SK-N-SH (cell line): ENCODE data around the gene COL15A1. TPM values are rescaled to one million over a fixed set of nuclear protein-coding genes. Genes with fewer than 3 reads are reported as not detected.

Experiments used
- CTCF ChIA-PET: fragments of 300-600, 350-600 bp; formaldehyde crosslinking; extraction: SDS; loops from one replicate; lab custom pipeline; 2021; lab: Yijun Ruan, JAX
- POLR2A ChIA-PET: fragments of 350-600 bp; sonication (Branson Sonifier 250); formaldehyde crosslinking; extraction: SDS; loops from one replicate; lab custom pipeline; 2020; ENCODE audit warnings: antibody characterized with exemption, inconsistent platforms; lab: Yijun Ruan, JAX
- DNase-seq: peaks from one replicate; pipeline ENCODE4 v3.0.0; 2012
- H2AFZ ChIP-seq: fragments of 200-600 bp; sonication (generic); 2 replicates; pipeline ENCODE4 v1.8.1; 2016; ENCODE audit warnings: antibody characterized with exemption, mild to moderate bottlenecking, low read depth
- H3F3A ChIP-seq: fragments of 200-600 bp; sonication (generic); replicated peaks from 2 replicates; pipeline ENCODE3; 2016; ENCODE audit warnings: antibody characterized with exemption, mild to moderate bottlenecking; ENCODE audit not compliant: insufficient read depth
- H3K27ac ChIP-seq, 2 experiments: fragments of 200-500 bp in 1 of 2; fragments of 200-600 bp in 1 of 2; sonication (Bioruptor generic) in 1 of 2; sonication (generic), shearing (Covaris generic) in 1 of 2; 2 replicates each; pipeline versions ENCODE4 v1.5.1 to v1.6.1; 2014 to 2016; ENCODE audit warnings: low read depth in 2 of 2, inconsistent platforms in 1 of 2, low read length in 1 of 2, mild to moderate bottlenecking in 1 of 2, mixed read lengths in 1 of 2
- H3K27me3 ChIP-seq: fragments of 200-600 bp; sonication (generic), shearing (Covaris generic); 2 replicates; pipeline ENCODE4 v1.6.1; 2016; ENCODE audit warnings: mixed run types; ENCODE audit not compliant: insufficient read depth
- H3K36me3 ChIP-seq, 2 experiments: fragments of 200-500 bp in 1 of 2; fragments of 200-600 bp in 1 of 2; sonication (Bioruptor generic) in 1 of 2; sonication (generic) in 1 of 2; replicated peaks in 1 of 2; 2 replicates each; pipeline versions ENCODE3 to v1.5.1; 2014 to 2016; ENCODE audit warnings: low read length in 1 of 2, mild to moderate bottlenecking in 1 of 2; ENCODE audit not compliant: insufficient read depth in 2 of 2, control insufficient read depth in 1 of 2
- H3K4me1 ChIP-seq, 2 experiments: fragments of 200-500 bp in 1 of 2; fragments of 200-600 bp in 1 of 2; sonication (Bioruptor generic) in 1 of 2; sonication (generic), shearing (Covaris generic) in 1 of 2; 2 replicates each; pipeline versions ENCODE4 v1.5.1 to v1.6.1; 2014 to 2016; ENCODE audit warnings: low read depth in 1 of 2, low read length in 1 of 2, mixed run types in 1 of 2; ENCODE audit not compliant: insufficient read depth in 2 of 2, control insufficient read depth in 1 of 2
- H3K4me2 ChIP-seq: fragments of 200-600 bp; sonication (generic), shearing (Covaris generic); 2 replicates; pipeline ENCODE4 v1.6.1; 2017; ENCODE audit warnings: mixed run types
- H3K4me3 ChIP-seq, 2 experiments: fragments of 200-500 bp in 1 of 2; fragments of 200-600 bp in 1 of 2; sonication (Bioruptor generic) in 1 of 2; sonication (generic), shearing (Covaris generic) in 1 of 2; 2 replicates each; pipeline versions ENCODE4 v1.5.1 to v1.8.1; 2014 to 2016; ENCODE audit warnings: low read depth in 2 of 2, inconsistent platforms in 1 of 2, low read length in 1 of 2, mild to moderate bottlenecking in 1 of 2, mixed read lengths in 1 of 2, moderate library complexity in 1 of 2
- H3K79me2 ChIP-seq: fragments of 200-600 bp; sonication (generic); 2 replicates; pipeline ENCODE4 v1.8.1; 2017; ENCODE audit warnings: mild to moderate bottlenecking; ENCODE audit not compliant: insufficient read depth
- H3K9ac ChIP-seq: fragments of 200-600 bp; sonication (generic); 2 replicates; pipeline ENCODE4 v1.6.1; 2017; ENCODE audit warnings: mixed run types
- H3K9me2 ChIP-seq: fragments of 200-600 bp; sonication (generic); 2 replicates; pipeline ENCODE4 v1.6.1; 2017; ENCODE audit warnings: mixed run types
- H3K9me3 ChIP-seq: fragments of 200-600 bp; sonication (generic); 2 replicates; pipeline ENCODE4 v1.6.1; 2017; ENCODE audit warnings: mixed run types, mild to moderate bottlenecking, moderate library complexity
- H4K20me1 ChIP-seq: fragments of 200-600 bp; sonication (generic); 2 replicates; pipeline ENCODE4 v1.6.1; 2017; ENCODE audit warnings: mild to moderate bottlenecking, mixed run types; ENCODE audit not compliant: insufficient read depth
- CHD2 ChIP-seq: fragments of 150-350 bp; IDR thresholded peaks from 2 replicates; pipeline ENCODE4 v1.6.1; 2018; ENCODE audit warnings: low read length; ENCODE audit not compliant: partially characterized antibody
- ELF1 ChIP-seq: IDR thresholded peaks from 2 replicates; pipeline ENCODE4 v1.4.0; 2012
- EZH2phosphoT487 ChIP-seq: fragments of 200-600 bp; sonication (generic); IDR thresholded peaks from 2 replicates; pipeline ENCODE4 v1.6.1; 2017; ENCODE audit warnings: low read depth, mixed run types, mild to moderate bottlenecking, antibody characterized with exemption, moderate library complexity, borderline replicate concordance
- GATA2 ChIP-seq: sonication (generic); formaldehyde crosslinking; IDR thresholded peaks from 2 replicates; pipeline ENCODE4 v1.5.0; 2020; ENCODE audit warnings: mild to moderate bottlenecking, missing genetic modification reagents
- JUND ChIP-seq: IDR thresholded peaks from 2 replicates; pipeline ENCODE4 v1.4.0; 2012
- MEF2A ChIP-seq: IDR thresholded peaks from 2 replicates; pipeline ENCODE4 v1.4.0; 2012; ENCODE audit warnings: low read depth, borderline replicate concordance
- NFIC ChIP-seq: IDR thresholded peaks from 2 replicates; pipeline ENCODE4 v1.4.0; 2012; ENCODE audit warnings: borderline replicate concordance
- PBX3 ChIP-seq: IDR thresholded peaks from 2 replicates; pipeline ENCODE4; 2012
- RAD21 ChIP-seq: IDR thresholded peaks from 2 replicates; pipeline ENCODE4 v1.6.1; 2012; ENCODE audit warnings: mild to moderate bottlenecking, low read length
- RCOR1 ChIP-seq: fragments of 150-350 bp; IDR thresholded peaks from 2 replicates; pipeline ENCODE4 v1.6.1; 2017; ENCODE audit warnings: antibody characterized with exemption, low read length
- RFX5 ChIP-seq: IDR thresholded peaks from 2 replicates; pipeline ENCODE4 v1.6.1; 2012; ENCODE audit warnings: mild to moderate bottlenecking, improper control_type of control experiment, low read length
- RXRA ChIP-seq: IDR thresholded peaks from 2 replicates; pipeline ENCODE4 v1.4.0; 2012; ENCODE audit warnings: low read depth, mild to moderate bottlenecking, borderline replicate concordance
- TCF12 ChIP-seq: IDR thresholded peaks from 2 replicates; pipeline ENCODE4 v1.4.0; 2012
- WGBS: methylation state at CpG from one replicate; pipeline ENCODE4 v1.1.6; 2017; ENCODE audit warnings: low lambda C conversion rate; 5-methylcytosine and 5-hydroxymethylcytosine counted together
- polyA plus RNA-seq, 3 experiments: library from polyadenylated mRNA; depleted of rRNA; stranded (reverse); fragments of >200 nt; gene quantifications; 2 replicates each; pipeline ENCODE4 v1.2.3, GENCODE V29; 2012
- TF ChIP-seq, protein P1 (sequence below): fragments of 150-350 bp; IDR thresholded peaks from 2 replicates; pipeline ENCODE4 v1.6.1; 2016; ENCODE audit warnings: mild to moderate bottlenecking, low read depth, low read length

Gene COL15A1
- polyA plus RNA-seq, 1 of the 3 experiments (the other 2 are of a cell fraction), result 0.84 TPM

- H3K4me1 ChIP-seq, result 0 out of 4 replicates have a peak, but pooled peaks cover 0 to 9% of the 10 kb centered on the region in 2 experiments
- H3K79me2 ChIP-seq, result no peaks in the 10 kb centered on the region
- no peaks in the 10 kb centered on the region for H3K9me2 ChIP-seq
- CTCF ChIA-PET, result no interaction called here
- no peak overlapping the region for H3K9ac ChIP-seq
- DNase-seq, result no peak
- no peak overlapping the region for H3K27ac ChIP-seq
- TF ChIP-seq RFX5 (no peak), JUND (no peak), TCF12 (no peak), PBX3 (no peak), GATA2 (CRISPR knock-in tag) (no peak), ELF1 (no peak), CHD2 (no peak), RAD21 (no peak), RXRA (no peak), EZH2phosphoT487 (no peak), RCOR1 (no peak), MEF2A (no peak)
- TF ChIP-seq, protein P1, sequence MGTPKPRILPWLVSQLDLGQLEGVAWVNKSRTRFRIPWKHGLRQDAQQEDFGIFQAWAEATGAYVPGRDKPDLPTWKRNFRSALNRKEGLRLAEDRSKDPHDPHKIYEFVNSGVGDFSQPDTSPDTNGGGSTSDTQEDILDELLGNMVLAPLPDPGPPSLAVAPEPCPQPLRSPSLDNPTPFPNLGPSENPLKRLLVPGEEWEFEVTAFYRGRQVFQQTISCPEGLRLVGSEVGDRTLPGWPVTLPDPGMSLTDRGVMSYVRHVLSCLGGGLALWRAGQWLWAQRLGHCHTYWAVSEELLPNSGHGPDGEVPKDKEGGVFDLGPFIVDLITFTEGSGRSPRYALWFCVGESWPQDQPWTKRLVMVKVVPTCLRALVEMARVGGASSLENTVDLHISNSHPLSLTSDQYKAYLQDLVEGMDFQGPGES, result no peak
- TF ChIP-seq, all 33 proteins: peak for 0
- no peak overlapping the region for H3K4me2 ChIP-seq
- POLR2A ChIA-PET, result no interaction called here
- no peaks in the 10 kb centered on the region for H3K27me3 ChIP-seq
- peaks cover 7% of the 10 kb centered on the region for H3K9me3 ChIP-seq
- no peaks in the 10 kb centered on the region for H4K20me1 ChIP-seq
- no peaks in the 10 kb centered on the region for H3F3A ChIP-seq
- WGBS, result 9% methylated on average over 1 of the region's 1 CpG
- no peak overlapping the region for H2AFZ ChIP-seq
- H3K36me3 ChIP-seq, result no peaks in the 10 kb centered on the region
- H3K4me3 ChIP-seq, result no peak overlapping the region
These were observed 46.0 kb upstream of the COL15A1 start for GRCh38 chr9:98897745-98898144.

GRCh38 chr9:98899408-98900056 is 44.2 kb upstream of the COL15A1 start:
- Histone ChIP-seq H3K27ac (no peak overlapping the region; a peak in 1 of 4 replicates), H2AFZ (no peak overlapping the region), H3K9me2 (no peaks in the 10 kb centered on the region), H4K20me1 (no peaks in the 10 kb centered on the region), H3K36me3 (no peaks in the 10 kb centered on the region), H3K4me1 (0 out of 4 replicates have a peak, but pooled peaks cover 0 to 9% of the 10 kb centered on the region in 2 experiments), H3K4me3 (no peak overlapping the region), H3F3A (no peaks in the 10 kb centered on the region), H3K4me2 (peak overlapping the region; percentile 14; the same call in 1 of the 2 replicates), H3K79me2 (no peaks in the 10 kb centered on the region), H3K27me3 (no peaks in the 10 kb centered on the region), H3K9me3 (peaks cover 7% of the 10 kb centered on the region), H3K9ac (no peak overlapping the region)
- DNase-seq, result no peak
- CTCF ChIA-PET, result interaction anchor here (1.8 kb wide), 1 partner anchor 23 kb away, joined by 4 read pairs; no protein-coding TSS in a partner anchor
- POLR2A ChIA-PET, result no interaction called here
- TF ChIP-seq TCF12 (peak; percentile 50; the same call in 1 of the 2 replicates), EZH2phosphoT487 (no peak), NFIC (peak; percentile 84), PBX3 (peak; percentile 53)
- WGBS, result 28% methylated on average over 4 of the region's 4 CpGs
